ENCODE data around the gene PRR16. TPM values are rescaled to one million over a fixed set of nuclear protein-coding genes. Genes with fewer than 3 reads are reported as not detected.

Gene PRR16
- total RNA-seq, 1 donor from 2014 or later = 28.7 TPM

DNA sequence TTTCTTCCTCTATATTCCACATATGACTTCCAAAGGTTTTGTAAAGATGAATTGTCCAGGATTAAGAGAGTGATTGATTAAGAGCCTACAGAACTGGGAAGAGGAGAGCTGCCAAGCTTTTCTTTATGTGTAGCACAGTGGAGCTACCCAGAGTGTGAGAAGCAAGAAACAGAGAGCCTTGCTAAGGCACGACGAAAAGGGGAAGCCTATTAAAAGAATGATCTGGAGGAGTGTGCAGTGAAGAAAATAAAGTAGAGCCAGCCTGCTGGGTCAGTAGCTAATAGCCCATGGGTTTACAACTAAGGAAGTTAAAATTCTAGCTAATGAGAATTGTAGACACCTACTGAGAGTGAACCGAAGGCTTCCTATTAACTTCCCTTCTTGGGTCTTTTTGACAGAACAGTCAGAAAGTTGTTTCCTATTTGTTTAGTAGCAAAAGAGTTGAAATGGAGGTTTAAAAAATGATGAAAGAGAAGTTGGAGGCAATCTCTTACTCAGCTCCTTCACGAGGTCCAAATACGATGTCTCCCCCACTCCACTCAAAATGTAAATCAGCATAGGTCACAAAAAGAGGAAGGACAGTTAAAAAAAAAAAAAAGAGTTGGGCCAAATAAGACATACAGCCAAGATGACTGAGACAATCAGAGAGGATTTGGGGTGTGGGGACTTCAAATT is 957 bp upstream of the PRR16 start:
- Histone ChIP-seq H3K4me3 (peak overlapping the region; percentile 72 to 83), H3K4me1 (peaks cover 0 to 4% of the 10 kb centered on the region in 2 donors), H3K27me3 (no peaks in the 10 kb centered on the region), H3K36me3 (no peaks in the 10 kb centered on the region), H3K9me3 (no peaks in the 10 kb centered on the region), H3K27ac (peak overlapping the region; percentile 82 to 86)
- intact Hi-C loops (cut with DNase I) = loop anchor here (5.0 to 10.0 kb wide), 2 partner anchors 166 to 628 kb away; no protein-coding TSS in a partner anchor
- DNase-seq (ENCODE audit: low spot score in 2 of 2) = no peak
- TF ChIP-seq, protein P1, sequence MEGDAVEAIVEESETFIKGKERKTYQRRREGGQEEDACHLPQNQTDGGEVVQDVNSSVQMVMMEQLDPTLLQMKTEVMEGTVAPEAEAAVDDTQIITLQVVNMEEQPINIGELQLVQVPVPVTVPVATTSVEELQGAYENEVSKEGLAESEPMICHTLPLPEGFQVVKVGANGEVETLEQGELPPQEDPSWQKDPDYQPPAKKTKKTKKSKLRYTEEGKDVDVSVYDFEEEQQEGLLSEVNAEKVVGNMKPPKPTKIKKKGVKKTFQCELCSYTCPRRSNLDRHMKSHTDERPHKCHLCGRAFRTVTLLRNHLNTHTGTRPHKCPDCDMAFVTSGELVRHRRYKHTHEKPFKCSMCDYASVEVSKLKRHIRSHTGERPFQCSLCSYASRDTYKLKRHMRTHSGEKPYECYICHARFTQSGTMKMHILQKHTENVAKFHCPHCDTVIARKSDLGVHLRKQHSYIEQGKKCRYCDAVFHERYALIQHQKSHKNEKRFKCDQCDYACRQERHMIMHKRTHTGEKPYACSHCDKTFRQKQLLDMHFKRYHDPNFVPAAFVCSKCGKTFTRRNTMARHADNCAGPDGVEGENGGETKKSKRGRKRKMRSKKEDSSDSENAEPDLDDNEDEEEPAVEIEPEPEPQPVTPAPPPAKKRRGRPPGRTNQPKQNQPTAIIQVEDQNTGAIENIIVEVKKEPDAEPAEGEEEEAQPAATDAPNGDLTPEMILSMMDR (IDR thresholded peaks at IDR 0.05) = no peak

DNA sequence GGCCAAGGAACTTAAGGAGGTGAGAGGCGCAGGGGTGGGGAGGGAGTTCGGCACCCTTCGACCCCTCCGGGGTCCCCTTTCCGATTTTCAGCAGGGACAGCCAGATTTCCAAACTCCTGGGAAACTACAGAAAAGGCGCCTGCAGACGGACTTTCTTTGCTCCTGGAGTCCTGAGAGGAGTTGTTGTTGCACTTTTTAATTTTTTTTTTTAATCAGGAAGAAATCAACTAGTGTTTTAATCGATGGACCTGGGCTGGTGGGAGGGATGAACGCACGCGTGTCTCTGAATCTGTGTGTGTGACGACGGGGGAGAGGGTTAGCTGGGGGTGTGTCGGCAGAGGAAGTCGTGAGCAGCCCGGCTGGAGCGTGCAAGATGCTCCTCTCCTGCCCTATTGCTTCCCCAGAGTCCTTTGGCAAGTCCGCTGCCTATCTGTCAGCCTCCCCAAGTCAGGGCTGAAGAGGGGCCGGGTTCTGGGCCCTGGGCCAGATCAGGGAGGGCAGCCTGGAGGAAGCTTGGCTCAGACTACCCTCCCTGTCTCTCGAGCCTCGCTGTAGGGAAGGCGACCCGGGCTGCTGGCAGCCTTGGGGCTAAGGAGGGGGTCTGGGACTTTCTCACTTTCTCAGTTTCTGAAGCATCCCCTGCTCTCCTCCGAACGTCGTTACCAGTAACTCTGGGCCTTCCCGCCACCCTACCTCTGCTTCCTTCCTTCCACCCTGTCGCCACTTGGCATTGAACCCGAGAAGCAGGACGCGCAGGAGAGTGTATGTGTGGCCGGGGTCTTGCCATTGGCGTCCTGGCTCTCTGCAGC is 731 bp downstream of the PRR16 start:
- H3K36me3 ChIP-seq = no peaks in the 10 kb centered on the region
- H3K27me3 ChIP-seq = no peaks in the 10 kb centered on the region
- intact Hi-C loops (cut with DNase I) = loop anchor here (5.0 to 10.0 kb wide), 4 partner anchors 168 to 993 kb away; no protein-coding TSS in a partner anchor
- H3K4me3 ChIP-seq = peak overlapping the region; percentile 72 to 83
- peak in 1 of 2 donors; percentile 75 for DNase-seq (ENCODE audit: low spot score in 2 of 2)
- peaks cover 0 to 4% of the 10 kb centered on the region in 2 donors for H3K4me1 ChIP-seq
- H3K9me3 ChIP-seq = no peaks in the 10 kb centered on the region
- TF ChIP-seq, protein P1 (IDR thresholded peaks at IDR 0.05) = no peak
- peak overlapping the region; percentile 82 to 86 for H3K27ac ChIP-seq

DNA sequence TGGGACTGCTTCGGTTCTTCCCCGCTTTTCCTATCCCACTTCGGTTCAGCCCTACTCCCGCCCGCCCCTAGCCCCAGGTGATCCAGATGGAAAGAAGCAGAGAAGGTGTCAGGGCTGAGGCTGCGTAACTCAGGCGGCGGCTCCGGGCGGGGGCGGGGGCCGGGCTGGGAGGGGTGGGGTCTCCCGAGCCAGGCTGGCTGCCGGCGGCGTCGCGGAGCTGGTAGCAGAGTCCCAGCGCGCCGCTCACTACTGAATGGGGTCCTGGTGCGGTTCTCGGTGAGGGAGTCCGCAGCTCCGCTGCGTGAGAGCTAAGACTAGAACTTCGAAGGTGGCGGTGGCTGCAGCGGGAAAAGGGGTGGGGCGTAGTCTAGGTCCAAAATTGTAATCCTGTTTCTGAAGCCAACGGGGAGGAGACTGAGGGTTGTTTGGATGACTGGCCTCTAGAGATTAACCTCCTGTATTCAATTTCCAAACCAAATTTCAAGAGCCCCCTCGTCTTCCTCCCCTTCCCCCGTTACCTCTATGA is 1.4 kb downstream of the PRR16 start:
- Histone ChIP-seq H3K27ac (peak overlapping the region; percentile 82 to 86), H3K36me3 (no peaks in the 10 kb centered on the region), H3K9me3 (no peaks in the 10 kb centered on the region), H3K27me3 (no peaks in the 10 kb centered on the region), H3K4me3 (peak overlapping the region; percentile 72 to 83), H3K4me1 (peaks cover 0 to 4% of the 10 kb centered on the region in 2 donors)
- DNase-seq (ENCODE audit: low spot score in 2 of 2) = peak in 1 of 2 donors; percentile 78
- intact Hi-C loops (cut with DNase I) = loop anchor here (5.0 to 10.0 kb wide), 3 partner anchors 337 to 993 kb away; no protein-coding TSS in a partner anchor
- TF ChIP-seq, protein P1 (IDR thresholded peaks at IDR 0.05) = no peak

DNA sequence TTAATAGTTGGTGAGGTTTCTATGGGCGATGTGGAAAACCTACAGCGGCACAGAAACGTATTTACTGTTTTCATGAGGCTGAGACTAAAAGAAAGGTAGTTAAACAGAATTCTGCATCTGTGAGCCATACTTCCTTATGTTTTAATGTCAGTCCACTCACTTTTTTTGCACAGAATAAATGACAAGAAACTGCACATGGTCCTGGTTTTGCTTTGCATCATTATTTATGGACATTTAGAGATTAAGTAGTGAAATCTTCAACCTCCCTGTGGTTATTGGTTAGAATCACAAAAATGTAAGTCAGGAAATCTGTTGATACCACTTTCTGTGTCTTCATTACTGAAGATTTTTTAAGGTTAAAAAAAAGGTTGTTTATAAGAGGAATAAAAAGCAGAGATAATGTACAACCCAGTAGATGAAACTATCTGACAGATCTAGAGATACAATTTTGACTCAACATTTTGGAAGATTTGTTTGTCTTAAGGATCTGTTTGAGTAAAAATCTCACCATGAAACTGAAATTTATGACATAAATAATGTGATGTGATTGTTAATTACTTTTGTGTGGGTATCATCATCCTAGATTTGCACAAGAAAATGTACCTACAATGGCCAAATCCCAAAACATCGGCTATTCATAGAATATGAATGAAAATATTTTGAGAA is 2.4 kb downstream of the PRR16 start:
- intact Hi-C loops (cut with DNase I) = loop anchor here (5.0 to 10.0 kb wide), 3 partner anchors 336 to 994 kb away; no protein-coding TSS in a partner anchor
- peaks cover 0 to 4% of the 10 kb centered on the region in 2 donors for H3K4me1 ChIP-seq
- no peaks in the 10 kb centered on the region for H3K9me3 ChIP-seq
- H3K27me3 ChIP-seq = no peaks in the 10 kb centered on the region
- TF ChIP-seq, protein P1 (IDR thresholded peaks at IDR 0.05) = no peak
- no peak for DNase-seq (ENCODE audit: low spot score in 2 of 2)
- peak overlapping the region; percentile 72 to 83 for H3K4me3 ChIP-seq
- H3K36me3 ChIP-seq = no peaks in the 10 kb centered on the region
- H3K27ac ChIP-seq = peak overlapping the region; percentile 82 to 86

DNA sequence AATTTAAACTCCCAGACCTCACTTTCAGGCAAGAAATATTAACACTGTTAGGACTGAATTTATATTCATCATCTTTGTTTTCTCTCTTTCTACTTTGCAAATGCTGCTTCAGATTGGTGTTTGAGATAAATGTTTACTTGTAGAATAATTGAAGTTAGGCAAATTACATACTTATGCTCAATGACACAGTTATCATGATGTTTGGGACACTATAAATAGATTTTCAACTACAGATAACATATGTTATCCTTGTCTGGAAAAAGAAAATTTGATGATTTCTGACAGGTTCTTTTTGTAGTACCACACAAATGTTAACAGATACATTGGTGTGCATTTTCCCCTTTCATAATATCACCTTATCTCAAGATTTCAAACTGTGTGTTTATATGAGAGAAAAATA is 7.9 kb downstream of the PRR16 start:
- TF ChIP-seq, protein P1 (IDR thresholded peaks at IDR 0.05) = no peak
- Histone ChIP-seq H3K4me1 (no peaks in the 10 kb centered on the region), H3K4me3 (no peak overlapping the region), H3K27me3 (no peaks in the 10 kb centered on the region), H3K27ac (no peak overlapping the region), H3K36me3 (no peaks in the 10 kb centered on the region), H3K9me3 (no peaks in the 10 kb centered on the region)
- intact Hi-C loops (cut with DNase I) = no loop called here
- no peak for DNase-seq (ENCODE audit: low spot score in 2 of 2)

Data from ascending aorta (tissue), 2 donors.